H9 (cell line): ENCODE data around the gene EPS8. TPM values are rescaled to one million over a fixed set of nuclear protein-coding genes. Genes with fewer than 3 reads are reported as not detected.

Experiments
- DNase-seq: peaks from one replicate; pipeline ENCODE4 v3.0.0-alpha.2; 2017
- H2AFZ ChIP-seq: one replicate; pipeline ENCODE4 v1.6.1; 2013; ENCODE audit warnings: mild to moderate bottlenecking, low read length, control low read depth, moderate library complexity
- H2AK5ac ChIP-seq: 2 replicates; pipeline ENCODE4 v1.6.1; 2013; ENCODE audit warnings: low read length, control low read depth, mixed read lengths; ENCODE audit not compliant: insufficient read length
- H2BK120ac ChIP-seq: one replicate; pipeline ENCODE4 v1.6.1; 2013; ENCODE audit warnings: low read depth, mild to moderate bottlenecking, low read length, control low read depth, inconsistent platforms; ENCODE audit not compliant: poor library complexity, severe bottlenecking
- H2BK12ac ChIP-seq: 2 replicates; pipeline ENCODE4 v1.6.1; 2013; ENCODE audit warnings: low read length, control low read depth, mixed read lengths, low read depth; ENCODE audit not compliant: insufficient read length
- H2BK15ac ChIP-seq: 2 replicates; pipeline ENCODE4 v1.6.1; 2013; ENCODE audit warnings: low read depth, low read length, control low read depth
- H2BK20ac ChIP-seq: one replicate; pipeline ENCODE4 v1.6.1; 2013; ENCODE audit warnings: low read depth, mild to moderate bottlenecking, low read length, control low read depth, inconsistent platforms; ENCODE audit not compliant: poor library complexity, severe bottlenecking
- H2BK5ac ChIP-seq: 2 replicates; pipeline ENCODE4 v1.6.1; 2013; ENCODE audit warnings: low read length, control low read depth, mixed read lengths; ENCODE audit not compliant: insufficient read length
- H3K14ac ChIP-seq: 2 replicates; pipeline ENCODE4 v1.6.1; 2013; ENCODE audit warnings: low read length, control low read depth; ENCODE audit not compliant: insufficient read depth
- H3K18ac ChIP-seq: 2 replicates; pipeline ENCODE4 v1.6.1; 2013; ENCODE audit warnings: low read depth, mild to moderate bottlenecking, mixed read lengths, low read length, control low read depth; ENCODE audit not compliant: insufficient read length
- H3K23ac ChIP-seq: 2 replicates; pipeline ENCODE4 v1.6.1; 2013; ENCODE audit warnings: low read length, control low read depth, mixed read lengths, low read depth; ENCODE audit not compliant: insufficient read length
- H3K23me2 ChIP-seq: 2 replicates; pipeline ENCODE4 v1.6.1; 2013; ENCODE audit warnings: low read depth, mild to moderate bottlenecking, mixed read lengths, low read length, control low read depth; ENCODE audit not compliant: insufficient read length, poor library complexity, severe bottlenecking
- H3K27ac ChIP-seq: 2 replicates; pipeline ENCODE4 v1.5.1; 2013; ENCODE audit warnings: low read length, control low read depth, mixed read lengths, low read depth; ENCODE audit not compliant: insufficient read length
- H3K27me3 ChIP-seq: 2 replicates; pipeline ENCODE4 v1.6.1; 2013; ENCODE audit warnings: low read length, control low read depth, inconsistent platforms; ENCODE audit not compliant: insufficient read depth
- H3K4ac ChIP-seq: 2 replicates; pipeline ENCODE4 v1.6.1; 2013; ENCODE audit warnings: low read depth, mild to moderate bottlenecking, control low read depth, inconsistent platforms, low read length, moderate library complexity
- H3K4me1 ChIP-seq: 2 replicates; pipeline ENCODE4 v1.6.1; 2013; ENCODE audit warnings: low read length, control low read depth, inconsistent platforms; ENCODE audit not compliant: insufficient read depth
- H3K4me2 ChIP-seq: 2 replicates; pipeline ENCODE4 v1.6.1; 2013; ENCODE audit warnings: low read length, control low read depth, mixed read lengths; ENCODE audit not compliant: insufficient read length, insufficient read depth
- H3K56ac ChIP-seq: 2 replicates; pipeline ENCODE4 v1.6.1; 2013; ENCODE audit warnings: low read depth, mild to moderate bottlenecking, mixed read lengths, low read length, control low read depth; ENCODE audit not compliant: insufficient read length
- H3K79me1 ChIP-seq: 2 replicates; pipeline ENCODE4 v1.6.1; 2013; ENCODE audit warnings: low read depth, mild to moderate bottlenecking, moderate library complexity, low read length, control low read depth, inconsistent platforms; ENCODE audit not compliant: insufficient read depth, poor library complexity, severe bottlenecking
- H3K79me2 ChIP-seq: 2 replicates; pipeline ENCODE4 v1.6.1; 2013; ENCODE audit warnings: low read length, control low read depth, inconsistent platforms; ENCODE audit not compliant: insufficient read depth
- H3K9ac ChIP-seq: 2 replicates; pipeline ENCODE4 v1.6.1; 2013; ENCODE audit warnings: low read length, control low read depth, mixed read lengths; ENCODE audit not compliant: insufficient read length; ENCODE audit errors: extremely low read depth
- H3K9me3 ChIP-seq: one replicate; pipeline ENCODE4 v1.6.1; 2013; ENCODE audit warnings: low read depth, low read length, inconsistent platforms; ENCODE audit not compliant: control insufficient read depth
- H3T11ph ChIP-seq: one replicate; pipeline ENCODE4 v1.6.1; 2013; ENCODE audit warnings: mild to moderate bottlenecking, low read length, control low read depth, inconsistent platforms
- H4K20me1 ChIP-seq: one replicate; pipeline ENCODE4 v1.6.1; 2013; ENCODE audit not compliant: control insufficient read depth, insufficient read length, insufficient read depth
- H4K5ac ChIP-seq: 2 replicates; pipeline ENCODE4 v1.6.1; 2013; ENCODE audit warnings: low read depth, mild to moderate bottlenecking, mixed read lengths, low read length, control low read depth; ENCODE audit not compliant: insufficient read length
- H4K8ac ChIP-seq: replicated peaks from 2 replicates; pipeline ENCODE4 v1.6.1; 2013; ENCODE audit warnings: low read length, control low read depth, mixed read lengths, low read depth; ENCODE audit not compliant: insufficient read length
- H4K91ac ChIP-seq: 2 replicates; pipeline ENCODE4 v1.6.1; 2013; ENCODE audit warnings: low read depth, mild to moderate bottlenecking, moderate library complexity, mixed read lengths, low read length, control low read depth; ENCODE audit not compliant: insufficient read length
- H3K27ac Mint-ChIP-seq, 3 experiments: 2 replicates in 2 of 3; 3 replicates in 1 of 3; pipeline ENCODE4 v1.8.0; 2020 to 2021; ENCODE audit warnings: mixed read lengths in 3 of 3, mild to moderate bottlenecking in 1 of 3, moderate library complexity in 1 of 3
- H3K27me3 Mint-ChIP-seq: 2 replicates; pipeline ENCODE4 v1.8.0; 2021; ENCODE audit warnings: low read depth, mild to moderate bottlenecking, moderate library complexity, mixed read lengths
- H3K36me3 Mint-ChIP-seq, 3 experiments: 2 replicates in 2 of 3; 3 replicates in 1 of 3; pipeline ENCODE4 v1.8.0; 2020 to 2021; ENCODE audit warnings: low read depth in 3 of 3, mixed read lengths in 3 of 3; ENCODE audit not compliant: insufficient read depth in 1 of 3
- H3K4me1 Mint-ChIP-seq, 2 experiments: 2 replicates each; pipeline ENCODE4 v1.8.0; 2020; ENCODE audit warnings: mixed read lengths in 2 of 2
- H3K4me3 Mint-ChIP-seq, 2 experiments: 2 replicates in 1 of 2; 3 replicates in 1 of 2; pipeline ENCODE4 v1.8.0; 2020 to 2021; ENCODE audit warnings: mild to moderate bottlenecking in 2 of 2, mixed read lengths in 2 of 2, moderate library complexity in 1 of 2
- H3K9me3 Mint-ChIP-seq, 2 experiments: 2 replicates in 1 of 2; 3 replicates in 1 of 2; pipeline ENCODE4 v1.8.0; 2020; ENCODE audit warnings: mild to moderate bottlenecking in 2 of 2, mixed read lengths in 2 of 2, moderate library complexity in 1 of 2
- CTCF ChIP-seq: fragments of 200-600 bp; sonication (generic); conservative IDR thresholded peaks from 3 replicates; pipeline ENCODE4 v1.8.0; 2021; ENCODE audit warnings: antibody characterized with exemption, mild to moderate bottlenecking
- WGBS: extraction: QIAGEN DNeasy Blood & Tissue Kit; methylation state at CpG from one replicate; pipeline ENCODE4 v1.1.7; 2013; ENCODE audit warnings: missing lambda C conversion rate, low lambda C conversion rate, mixed read lengths; ENCODE audit not compliant: insufficient read length; ENCODE audit errors: extremely low coverage; 5-methylcytosine and 5-hydroxymethylcytosine counted together
- total RNA-seq: library from RNA; stranded (reverse); gene quantifications from 2 replicates; pipeline ENCODE4 v1.2.1, GENCODE V29; 2021

The EPS8 gene
- total RNA-seq, 1 experiment from 2014 or later: 2.2 TPM

DNA sequence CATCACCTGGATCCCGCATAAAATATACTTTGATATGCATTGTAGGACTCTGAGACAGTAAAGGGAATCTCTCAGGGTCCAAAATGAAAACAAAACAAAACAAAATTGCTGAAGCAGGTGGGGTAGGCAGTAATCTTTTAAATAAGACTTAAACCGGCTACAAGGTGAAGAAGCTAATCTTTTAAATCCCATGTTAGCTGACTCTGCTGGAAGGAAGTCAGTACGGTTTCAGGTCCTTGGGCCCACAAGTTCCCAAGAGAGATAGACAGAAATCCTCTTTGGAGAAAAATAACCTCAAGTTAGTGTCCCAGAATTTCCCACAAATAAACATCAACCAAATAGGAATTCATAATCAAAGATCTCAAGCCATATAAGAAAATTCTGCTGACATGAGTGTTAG lies 5.0 kb upstream of the EPS8 start:
- H3K4me2 ChIP-seq: no peak overlapping the region
- Mint-ChIP-seq H3K4me1 (peaks cover 9 to 10% of the 10 kb centered on the region in 2 experiments), H3K9me3 (no peaks in the 10 kb centered on the region; a peak in 1 of 5 replicates)

More for the DNA sequence above, 5.0 kb upstream of the EPS8 start:
- H3T11ph ChIP-seq: no peak overlapping the region
- no peak overlapping the region for H3K23ac ChIP-seq
- H4K20me1 ChIP-seq: no peaks in the 10 kb centered on the region
- H4K8ac ChIP-seq: no peak overlapping the region
- no peak overlapping the region for H3K56ac ChIP-seq
- H3K27ac ChIP-seq: no peak overlapping the region
- no peak for TF ChIP-seq CTCF
- no CpG with 5 or more reads among the region's 3 CpGs for WGBS
- no peaks in the 10 kb centered on the region; the same call in 1 of the 2 replicates for H3K27me3 ChIP-seq
- no peak overlapping the region for H3K4me3 Mint-ChIP-seq
- H3K18ac ChIP-seq: no peak overlapping the region
- no peak overlapping the region for H3K4ac ChIP-seq
- no peaks in the 10 kb centered on the region for H3K9me3 ChIP-seq
- H3K4me1 ChIP-seq: no peaks in the 10 kb centered on the region
- H2BK20ac ChIP-seq: no peak overlapping the region
- peaks cover 8% of the 10 kb centered on the region for H3K23me2 ChIP-seq
- H4K5ac ChIP-seq: no peak overlapping the region
- no peak overlapping the region for H2BK15ac ChIP-seq
- H3K9ac ChIP-seq: no peak overlapping the region
- no peaks in the 10 kb centered on the region for H3K79me2 ChIP-seq
- no peak overlapping the region for H2BK5ac ChIP-seq
- DNase-seq: no peak
- H3K27me3 Mint-ChIP-seq: peaks cover 33% of the 10 kb centered on the region
- H3K79me1 ChIP-seq: no peaks in the 10 kb centered on the region
- H2BK120ac ChIP-seq: no peak overlapping the region
- H3K27ac Mint-ChIP-seq: no peak overlapping the region
- H4K91ac ChIP-seq: no peak overlapping the region
- no peak overlapping the region for H2BK12ac ChIP-seq
- no peak overlapping the region for H2AFZ ChIP-seq
- H3K14ac ChIP-seq: no peak overlapping the region
- H2AK5ac ChIP-seq: no peak overlapping the region
- H3K36me3 Mint-ChIP-seq: no peaks in the 10 kb centered on the region
